Liver (tissue), 9 donors: ENCODE measurements around the gene ZC3H18. TPM values are rescaled to one million over a fixed set of nuclear protein-coding genes. Genes with fewer than 3 reads are reported as not detected.
"Not testable (repeated sequence)": the region's sequence is repeated elsewhere in the genome, so short reads cannot be mapped to it uniquely, and the experiment has no call there.

Source experiments
- DNase-seq: peaks from one replicate; pipeline ENCODE4 v3.0.0-alpha.2; 2017; ENCODE audit warnings: low spot score
- H3K27ac ChIP-seq, 2 donors: one replicate each; pipeline ENCODE4 v1.7.0; 2013; ENCODE audit warnings: inconsistent platforms in 2 of 2, low read length in 2 of 2, control low read depth in 1 of 2, low read depth in 1 of 2, mild to moderate bottlenecking in 1 of 2
- H3K27me3 ChIP-seq, 4 donors: one replicate each; pipeline versions ENCODE4 v1.6.1 to v1.7.0; 2013; ENCODE audit warnings: low read length in 3 of 4, inconsistent platforms in 1 of 4, mild to moderate bottlenecking in 1 of 4, moderate library complexity in 1 of 4; ENCODE audit not compliant: control insufficient read depth in 4 of 4, insufficient read depth in 4 of 4
- H3K36me3 ChIP-seq, 4 donors: one replicate each; pipeline versions ENCODE4 v1.6.1 to v1.7.0; 2013; ENCODE audit warnings: low read length in 3 of 4, mild to moderate bottlenecking in 3 of 4, low read depth in 1 of 4, moderate library complexity in 1 of 4; ENCODE audit not compliant: control insufficient read depth in 4 of 4, insufficient read depth in 3 of 4
- H3K4me1 ChIP-seq, 4 donors: one replicate each; pipeline versions ENCODE4 v1.6.1 to v1.7.0; 2013; ENCODE audit warnings: low read length in 3 of 4, mild to moderate bottlenecking in 3 of 4, moderate library complexity in 1 of 4; ENCODE audit not compliant: control insufficient read depth in 4 of 4, insufficient read depth in 4 of 4
- H3K4me3 ChIP-seq, 3 donors: one replicate each; pipeline versions ENCODE4 v1.6.1 to v1.7.0; 2013; ENCODE audit warnings: low read length in 3 of 3, control low read depth in 1 of 3, low read depth in 1 of 3, mild to moderate bottlenecking in 1 of 3
- H3K9ac ChIP-seq, 2 donors: one replicate each; pipeline ENCODE4 v1.7.0; 2013; ENCODE audit warnings: low read length in 2 of 2, mild to moderate bottlenecking in 2 of 2, moderate library complexity in 2 of 2, control low read depth in 1 of 2, low read depth in 1 of 2
- H3K9me3 ChIP-seq, 4 donors: one replicate each; pipeline versions ENCODE4 v1.6.1 to v1.7.0; 2013; ENCODE audit warnings: low read length in 3 of 4; ENCODE audit not compliant: control insufficient read depth in 4 of 4
- ATF3 ChIP-seq: IDR thresholded peaks from 2 replicates; pipeline ENCODE4 v1.6.1; 2016; ENCODE audit warnings: antibody characterized with exemption
- FOXA1 ChIP-seq: IDR thresholded peaks from 2 replicates; pipeline ENCODE4 v1.6.1; 2016; ENCODE audit warnings: antibody characterized with exemption
- GABPA ChIP-seq, 2 donors: IDR thresholded peaks in 1 of 2; conservative IDR thresholded peaks in 1 of 2; 2 replicates each; pipeline ENCODE4 v1.6.1; 2016; ENCODE audit warnings: antibody characterized with exemption in 2 of 2, mild to moderate bottlenecking in 1 of 2, moderate library complexity in 1 of 2
- MAX ChIP-seq: IDR thresholded peaks from 2 replicates; pipeline ENCODE4 v1.6.1; 2016; ENCODE audit warnings: antibody characterized with exemption
- RAD21 ChIP-seq, 2 donors: IDR thresholded peaks; 2 replicates each; pipeline ENCODE4 v1.6.1; 2016; ENCODE audit warnings: antibody characterized with exemption in 2 of 2, mild to moderate bottlenecking in 2 of 2
- REST ChIP-seq: IDR thresholded peaks from 2 replicates; pipeline ENCODE4 v1.6.1; 2016; ENCODE audit warnings: antibody characterized with exemption, mild to moderate bottlenecking
- TAF1 ChIP-seq: conservative IDR thresholded peaks from 2 replicates; pipeline ENCODE4 v1.6.1; 2016; ENCODE audit warnings: antibody characterized with exemption, mild to moderate bottlenecking
- WGBS: extraction: QIAGEN DNeasy Blood & Tissue Kit; methylation state at CpG from one replicate; pipeline ENCODE4 v1.1.7; 2013; 5-methylcytosine and 5-hydroxymethylcytosine counted together
- polyA plus RNA-seq, 2 donors: library from polyadenylated mRNA; stranded (reverse) in 1 of 2; unstranded in 1 of 2; fragments of 200-250 nt in 1 of 2; fragments of >200 nt in 1 of 2; fragmentation: Nextera tagmentation in 1 of 2; extraction: Ambion mirVana in 1 of 2; gene quantifications; one replicate each; pipeline versions ENCODE4 v1.2.1 to v1.2.3, GENCODE V29; 2013 to 2015
- total RNA-seq, 2 donors: library from RNA; depleted of rRNA; stranded (reverse); fragments of >200 nt; gene quantifications; one replicate each; pipeline ENCODE4 v1.2.3, GENCODE V29; 2014
- donor health status: healthy.
- donor health status: healthy.
- donor health status: healthy.
- donor health status: healthy.
- donor health status: healthy.

Gene ZC3H18
- total and polyA plus RNA-seq, 4 donors: 10.2 to 10.9 (median 10.5) TPM

- 88% methylated on average over 6 of the region's 6 CpGs for WGBS
- H3K4me1 ChIP-seq: peaks cover 0 to 5% (median 3%) of the 10 kb centered on the region in 4 donors
- H3K9me3 ChIP-seq: no peaks in the 10 kb centered on the region
- no peak overlapping the region for H3K4me3 ChIP-seq
- DNase-seq: no peak
- TF ChIP-seq FOXA1: no peak
- TF ChIP-seq ATF3: no peak
- TF ChIP-seq REST: no peak
- TF ChIP-seq MAX: no peak
- H3K27ac ChIP-seq: no peak overlapping the region
- H3K36me3 ChIP-seq: peaks cover 4 to 53% (median 19%) of the 10 kb centered on the region in 4 donors
- H3K9ac ChIP-seq: no peak overlapping the region
- H3K27me3 ChIP-seq: no peaks in the 10 kb centered on the region
Measured at GRCh38 chr16:88608076-88608475, 37.9 kb downstream of the ZC3H18 start.

- H3K4me3 ChIP-seq, H3K4me1 ChIP-seq, H3K9ac ChIP-seq, H3K9me3 ChIP-seq, H3K27ac ChIP-seq, DNase-seq, H3K27me3 ChIP-seq: not testable (repeated sequence)
- WGBS: 89% methylated on average over 8 of the region's 8 CpGs
- H3K36me3 ChIP-seq: peaks cover 4 to 56% (median 19%) of the 10 kb centered on the region in 4 donors
Measured at GRCh38 chr16:88609426-88609825, 39.2 kb downstream of the ZC3H18 start.

GRCh38 chr16:88610080-88610479 lies 39.9 kb downstream of the ZC3H18 start:
- TF ChIP-seq RAD21 (IDR thresholded peaks at IDR 0.05): no peak
- no peak for TF ChIP-seq GABPA (IDR thresholded peaks at IDR 0.05 in 1 of 2, conservative IDR thresholded peaks at IDR 0.05 in 1 of 2)
- Histone ChIP-seq H3K9me3 (no peaks in the 10 kb centered on the region), H3K9ac (no peak overlapping the region), H3K27ac (no peak overlapping the region), H3K4me3 (no peak overlapping the region), H3K4me1 (peaks cover 0 to 4% (median 3%) of the 10 kb centered on the region in 4 donors), H3K27me3 (no peaks in the 10 kb centered on the region), H3K36me3 (peaks cover 4 to 55% (median 19%) of the 10 kb centered on the region in 4 donors)
- WGBS: 93% methylated on average over 6 of the region's 6 CpGs
- DNase-seq: no peak

GRCh38 chr16:88610909-88611812 lies 41.0 kb downstream of the ZC3H18 start:
- Histone ChIP-seq H3K4me3 (no peak overlapping the region), H3K4me1 (peaks cover 5 to 11% (median 7%) of the 10 kb centered on the region in 4 donors), H3K9me3 (no peaks in the 10 kb centered on the region), H3K27me3 (no peaks in the 10 kb centered on the region), H3K36me3 (peaks cover 4 to 44% (median 17%) of the 10 kb centered on the region in 4 donors), H3K9ac (no peak overlapping the region), H3K27ac (no peak overlapping the region)
- 95% methylated on average over 49 of the region's 49 CpGs for WGBS
- no peak for DNase-seq
- no peak for TF ChIP-seq RAD21 (IDR thresholded peaks at IDR 0.05)
- TF ChIP-seq TAF1: no peak
